Measurements from ENCODE around the gene BBOX1.

Gene BBOX1

GRCh38 chr11:27115051-27115650 lies 74.5 kb downstream of the BBOX1 start:
- H3K27ac ChIP-seq = no peak overlapping the region
- TF ChIP-seq CTCF (IDR thresholded peaks at IDR 0.05) (no peak), ZFX (IDR thresholded peaks at IDR 0.05; ENCODE audit: borderline replicate concordance) (no peak)

- TF ChIP-seq ZFX (IDR thresholded peaks at IDR 0.05; ENCODE audit: borderline replicate concordance) = no peak
- no peak for TF ChIP-seq CTCF (IDR thresholded peaks at IDR 0.05)
- H3K27ac ChIP-seq = no peak overlapping the region
Measured at GRCh38 chr11:27116684-27117083, 76.1 kb downstream of the BBOX1 start.

GRCh38 chr11:27118371-27118770 lies 77.8 kb downstream of the BBOX1 start:
- TF ChIP-seq ZFX (IDR thresholded peaks at IDR 0.05; ENCODE audit: borderline replicate concordance) (no peak), CTCF (IDR thresholded peaks at IDR 0.05) (no peak)
- no peak overlapping the region for H3K27ac ChIP-seq

- TF ChIP-seq ZFX (IDR thresholded peaks at IDR 0.05; ENCODE audit: borderline replicate concordance) (no peak), CTCF (IDR thresholded peaks at IDR 0.05) (no peak)
- H3K27ac ChIP-seq = no peak overlapping the region
Measured at GRCh38 chr11:27118949-27119348, 78.3 kb downstream of the BBOX1 start.

- no peak for TF ChIP-seq ZFX (IDR thresholded peaks at IDR 0.05; ENCODE audit: borderline replicate concordance)
- TF ChIP-seq CTCF (IDR thresholded peaks at IDR 0.05) = no peak
- no peak overlapping the region for H3K27ac ChIP-seq
Measured at GRCh38 chr11:27119396-27119795, 78.8 kb downstream of the BBOX1 start.

- H3K27ac ChIP-seq = no peak overlapping the region
- TF ChIP-seq CTCF (IDR thresholded peaks at IDR 0.05) (no peak), ZFX (IDR thresholded peaks at IDR 0.05; ENCODE audit: borderline replicate concordance) (no peak)
Measured at GRCh38 chr11:27120211-27120610, 79.6 kb downstream of the BBOX1 start.

GRCh38 chr11:27122001-27122400 lies 81.4 kb downstream of the BBOX1 start:
- H3K27ac ChIP-seq = no peak overlapping the region
- TF ChIP-seq CTCF (IDR thresholded peaks at IDR 0.05) (no peak), ZFX (IDR thresholded peaks at IDR 0.05; ENCODE audit: borderline replicate concordance) (no peak)
